ENCODE results near the gene RNF113B.

Gene RNF113B

DNA sequence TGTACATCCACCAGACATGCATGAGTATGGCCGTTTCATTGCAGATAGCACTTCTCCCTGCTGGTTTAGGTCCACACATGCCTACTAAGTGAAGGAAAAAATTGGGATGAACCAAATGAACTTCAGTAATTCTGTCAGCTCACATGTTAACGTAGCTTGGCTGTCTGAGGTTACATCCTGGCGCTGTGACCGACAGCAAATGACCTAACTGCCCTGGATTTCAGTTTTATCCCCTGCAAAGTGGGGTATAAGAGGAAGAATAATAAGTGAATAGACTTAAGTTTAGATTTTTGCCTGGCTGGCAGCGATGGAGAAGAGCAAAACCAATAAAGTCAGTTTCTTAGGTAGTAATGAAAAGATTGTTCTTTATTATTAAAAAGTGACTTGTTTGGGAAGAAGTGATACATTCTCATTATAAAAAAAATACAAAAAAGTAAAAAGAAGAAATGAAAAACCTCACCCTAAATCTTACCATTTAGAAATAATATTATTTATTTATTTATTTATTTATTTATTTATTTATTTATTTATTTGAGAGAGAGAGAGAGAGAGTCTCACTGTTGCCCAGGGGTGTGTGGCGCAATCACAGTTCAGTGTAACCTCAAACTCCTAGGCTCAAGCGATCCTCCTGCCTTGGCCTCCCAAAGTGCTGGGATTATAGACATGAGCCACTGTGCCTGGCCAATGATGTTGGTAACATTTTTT is 4.2 kb upstream of the RNF113B start:
- Histone ChIP-seq H3K27ac (no peak overlapping the region), H3K4me3 (no peak overlapping the region)

DNA sequence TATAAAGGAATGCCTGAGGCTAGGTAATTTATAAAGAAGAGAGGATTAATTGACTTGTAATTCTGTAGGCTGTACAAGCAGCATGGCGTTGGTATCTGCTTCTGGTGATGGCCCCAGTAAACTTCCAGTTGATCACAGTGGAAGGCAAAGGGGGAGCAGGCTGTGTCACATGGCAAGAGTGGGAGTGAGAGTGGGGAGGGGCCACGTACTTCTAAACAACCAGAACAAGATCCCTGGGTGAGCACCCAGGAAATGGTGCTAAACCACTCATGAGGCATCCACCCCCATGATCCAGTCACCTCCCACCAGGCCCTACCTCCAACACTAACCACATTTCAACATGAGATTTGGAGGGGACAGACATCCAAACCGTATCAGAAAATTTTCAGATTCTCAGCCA is 3.0 kb upstream of the RNF113B start:
- no peak overlapping the region for H3K4me3 ChIP-seq
- H3K27ac ChIP-seq, result no peak overlapping the region

DNA sequence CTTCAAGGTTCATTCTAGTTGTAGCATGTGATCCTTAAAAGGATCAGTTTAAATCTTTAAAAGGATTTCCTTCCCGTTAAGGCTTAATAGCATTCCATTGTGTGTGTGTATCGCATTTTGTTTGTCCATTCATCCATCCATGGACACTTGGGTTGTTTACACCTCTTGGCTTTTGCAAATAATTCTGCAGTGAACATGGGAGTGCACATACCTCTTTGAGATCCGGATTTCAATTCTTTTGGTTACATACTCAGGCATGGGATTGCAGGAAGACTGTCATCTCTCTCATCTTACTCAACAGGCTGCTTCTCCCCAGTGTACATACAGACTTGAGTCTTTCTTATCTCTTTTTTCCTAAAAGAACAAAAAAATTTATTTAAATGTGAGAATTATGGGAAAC is 1.2 kb downstream of the RNF113B start:
- Histone ChIP-seq H3K4me3 (no peak overlapping the region), H3K27ac (no peak overlapping the region)

GRCh38 chr13:98175043-98175442 is 2.0 kb downstream of the RNF113B start:
- Histone ChIP-seq H3K4me3 (no peak overlapping the region), H3K27ac (peak overlapping the region in 4 of 21 experiments; percentile 56 to 83 (median 68))

GRCh38 chr13:98174307-98174706 is 2.8 kb downstream of the RNF113B start:
- no peak overlapping the region for H3K4me3 ChIP-seq
- H3K27ac ChIP-seq, result peak overlapping the region in 8 of 21 experiments; percentile 4 to 83 (median 40)

DNA sequence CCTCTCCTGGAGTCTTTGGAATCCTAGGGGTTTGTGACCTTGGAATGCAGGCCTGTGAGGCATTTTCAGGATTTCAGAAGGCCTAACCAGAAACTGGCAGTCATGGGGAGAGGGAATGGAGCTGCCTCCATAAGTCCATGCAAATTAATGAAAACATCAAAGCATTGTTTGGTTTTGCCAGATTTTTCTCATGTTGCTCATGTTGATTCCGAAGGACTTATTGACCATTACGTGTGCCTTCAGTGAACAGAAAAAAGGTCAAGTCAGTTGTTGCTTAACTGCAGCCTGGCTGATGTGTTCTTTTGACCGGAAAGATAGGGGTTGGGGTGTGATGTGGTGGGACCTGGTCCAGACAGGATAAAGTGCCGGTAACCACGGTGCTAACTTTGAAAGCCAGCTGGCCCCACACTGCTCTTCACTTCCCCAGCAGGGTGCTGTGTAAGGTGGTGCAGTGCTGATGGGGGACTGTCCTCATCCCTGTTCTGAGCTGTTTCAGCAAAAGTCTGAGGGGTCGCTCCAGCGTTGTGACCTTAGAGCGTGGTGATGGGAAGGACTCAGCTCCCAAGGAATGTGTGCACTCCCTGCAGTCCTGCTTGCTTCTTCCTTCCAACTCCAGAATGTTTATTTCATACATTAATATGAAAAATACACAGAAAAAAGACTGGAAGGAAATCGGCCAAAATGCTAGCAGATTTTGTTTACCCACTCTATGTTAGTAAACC is 3.5 kb downstream of the RNF113B start:
- H3K27ac ChIP-seq, result peak overlapping the region in 11 of 21 experiments; percentile 4 to 83 (median 56)
- H3K4me3 ChIP-seq, result no peak overlapping the region

- peak overlapping the region in 14 of 21 experiments; percentile 28 to 83 (median 56) for H3K27ac ChIP-seq
- no peak overlapping the region for H3K4me3 ChIP-seq
These were observed 4.3 kb downstream of the RNF113B start for GRCh38 chr13:98172590-98173422.

GRCh38 chr13:98171900-98172589 is 5.0 kb downstream of the RNF113B start:
- Histone ChIP-seq H3K4me3 (no peak overlapping the region), H3K27ac (peak overlapping the region in 16 of 21 experiments; percentile 8 to 83 (median 54))

DNA sequence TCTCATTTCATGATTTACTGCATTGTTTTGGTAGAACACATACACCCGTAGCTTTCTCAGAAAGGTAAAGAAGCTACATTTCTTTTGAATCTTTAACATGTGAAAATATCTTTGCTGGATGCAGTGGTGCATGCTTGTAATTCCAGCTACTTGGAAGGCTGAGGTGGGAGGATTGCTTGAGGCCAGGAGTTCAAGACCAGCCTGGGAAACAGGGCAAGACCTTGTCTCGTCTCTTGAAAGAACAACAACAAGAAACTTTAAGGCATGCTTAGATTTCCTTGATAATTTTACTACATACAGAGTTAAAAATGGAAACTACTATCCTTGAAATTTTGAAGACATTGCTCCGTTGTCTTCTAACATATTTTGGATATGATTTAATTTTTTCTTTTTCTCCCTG is 7.7 kb downstream of the RNF113B start:
- Histone ChIP-seq H3K4me3 (no peak overlapping the region), H3K27ac (no peak overlapping the region)

DNA sequence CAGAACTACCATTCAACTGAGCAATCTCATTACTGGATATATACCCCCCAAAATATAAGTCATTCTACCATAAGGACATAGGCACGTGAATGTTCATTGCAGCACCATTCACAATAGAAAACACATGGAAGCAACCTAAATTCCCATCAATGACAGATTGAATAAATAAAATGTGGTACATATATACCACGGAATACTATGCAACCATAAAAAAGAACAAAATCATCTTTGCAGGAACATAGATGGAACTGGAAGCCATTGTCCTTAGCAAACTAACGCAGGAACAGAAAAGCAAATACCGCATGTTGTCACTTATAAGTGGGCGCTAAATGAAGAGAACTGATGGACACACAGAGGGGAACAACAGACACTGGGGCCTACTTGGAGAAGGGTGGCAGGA is 14.1 kb downstream of the RNF113B start:
- H3K27ac ChIP-seq, result no peak overlapping the region
- H3K4me3 ChIP-seq, result no peak overlapping the region

GRCh38 chr13:98158172-98158899 is 18.7 kb downstream of the RNF113B start:
- Histone ChIP-seq H3K27ac (no peak overlapping the region), H3K4me3 (no peak overlapping the region)

GRCh38 chr13:98157609-98158008 is 19.5 kb downstream of the RNF113B start:
- Histone ChIP-seq H3K4me3 (no peak overlapping the region), H3K27ac (no peak overlapping the region)

DNA sequence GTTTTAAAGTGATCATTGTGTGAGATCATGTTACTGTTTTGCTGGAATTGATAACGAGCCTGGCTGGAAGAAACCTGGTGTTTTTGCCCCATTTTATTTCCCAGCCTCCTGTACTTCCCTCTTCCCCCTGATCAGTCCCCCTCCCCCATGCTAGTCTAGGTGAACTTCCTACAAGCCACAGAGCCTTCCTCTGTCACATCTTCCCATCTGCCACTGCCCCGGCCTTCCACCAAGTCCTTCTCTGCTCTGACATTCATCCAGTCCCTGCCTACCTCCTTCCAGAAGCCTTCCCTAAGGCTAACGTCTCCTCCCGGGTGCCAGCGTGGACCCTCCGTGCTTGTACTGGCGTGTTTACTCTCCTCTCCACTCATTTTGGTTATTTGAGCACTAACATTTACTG is 19.9 kb downstream of the RNF113B start:
- no peak overlapping the region for H3K27ac ChIP-seq

DNA sequence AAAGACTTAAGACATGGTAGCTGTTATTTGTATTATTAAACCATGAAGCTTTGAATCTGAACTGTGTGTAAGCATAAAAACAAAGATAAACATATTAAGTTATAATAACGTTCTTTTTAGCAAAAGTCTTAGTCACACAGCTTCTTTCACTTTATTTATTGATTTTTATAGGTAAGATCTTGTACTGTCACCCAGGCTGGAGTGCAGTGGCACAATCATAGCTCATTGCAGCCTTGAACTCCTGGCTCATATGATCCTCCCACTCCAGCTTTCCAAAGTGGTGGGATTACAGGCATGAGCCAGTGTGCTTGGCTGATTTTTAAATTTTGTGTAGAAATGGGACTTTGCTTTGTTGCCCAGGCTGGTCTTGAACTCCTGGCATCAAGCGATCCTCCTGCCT is 20.8 kb downstream of the RNF113B start:
- Histone ChIP-seq H3K27ac (no peak overlapping the region), H3K4me3 (no peak overlapping the region)

More for the DNA sequence above, 19.9 kb downstream of the RNF113B start:
- no peak overlapping the region for H3K4me3 ChIP-seq

DNA sequence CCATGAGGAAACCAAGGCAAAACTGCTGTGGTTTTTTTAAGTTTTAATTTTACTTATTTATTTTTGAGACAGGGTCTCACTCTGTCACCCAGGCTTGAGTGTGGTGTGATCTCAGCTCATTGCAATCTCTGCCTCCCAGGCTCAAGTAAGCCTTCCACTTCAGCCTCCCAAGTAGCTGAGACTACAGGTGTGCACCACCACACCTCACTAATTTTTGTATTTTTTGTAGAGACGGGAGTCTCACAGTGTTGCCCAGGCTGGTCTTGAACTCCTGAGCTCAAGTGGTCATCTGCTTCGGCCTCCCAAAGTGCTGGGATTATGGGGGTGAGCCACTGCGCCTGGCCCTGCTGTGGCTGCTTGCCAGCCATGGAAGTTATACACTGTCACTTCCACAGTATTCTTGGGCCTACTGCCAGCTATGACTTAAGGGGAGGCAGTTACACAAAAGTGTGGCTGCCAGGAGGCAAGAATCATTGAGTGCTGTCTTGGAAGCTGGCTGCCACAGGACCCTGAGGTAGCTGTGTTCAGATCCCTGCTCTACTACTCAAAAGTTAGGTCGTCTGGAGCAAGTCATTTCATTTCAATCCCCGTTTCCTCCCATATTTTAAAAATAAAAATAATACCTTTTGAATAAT is 21.5 kb downstream of the RNF113B start:
- Histone ChIP-seq H3K27ac (no peak overlapping the region), H3K4me3 (no peak overlapping the region)

- no peak overlapping the region for H3K27ac ChIP-seq
- H3K4me3 ChIP-seq, result no peak overlapping the region
These were observed 26.1 kb downstream of the RNF113B start for GRCh38 chr13:98150832-98151479.

DNA sequence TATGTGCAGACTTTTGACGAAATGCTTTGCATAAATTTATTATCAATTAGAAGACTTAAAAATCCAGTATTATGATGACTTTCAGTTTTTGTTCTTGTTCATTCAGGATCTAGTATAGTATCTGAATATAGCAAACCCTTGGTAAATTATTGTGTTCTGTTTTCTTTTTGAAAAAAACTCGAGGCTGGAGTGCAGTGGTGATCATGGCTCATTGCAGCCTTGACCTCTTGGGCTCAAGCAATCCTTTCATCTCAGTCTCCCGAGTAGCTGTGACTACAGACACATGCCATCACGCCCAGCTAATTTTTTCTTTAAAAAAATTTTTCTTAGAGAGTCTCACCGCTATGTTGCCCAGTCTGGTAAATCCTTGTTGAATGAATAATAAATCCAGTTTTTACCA is 29.5 kb downstream of the RNF113B start:
- no peak overlapping the region for H3K27ac ChIP-seq

DNA sequence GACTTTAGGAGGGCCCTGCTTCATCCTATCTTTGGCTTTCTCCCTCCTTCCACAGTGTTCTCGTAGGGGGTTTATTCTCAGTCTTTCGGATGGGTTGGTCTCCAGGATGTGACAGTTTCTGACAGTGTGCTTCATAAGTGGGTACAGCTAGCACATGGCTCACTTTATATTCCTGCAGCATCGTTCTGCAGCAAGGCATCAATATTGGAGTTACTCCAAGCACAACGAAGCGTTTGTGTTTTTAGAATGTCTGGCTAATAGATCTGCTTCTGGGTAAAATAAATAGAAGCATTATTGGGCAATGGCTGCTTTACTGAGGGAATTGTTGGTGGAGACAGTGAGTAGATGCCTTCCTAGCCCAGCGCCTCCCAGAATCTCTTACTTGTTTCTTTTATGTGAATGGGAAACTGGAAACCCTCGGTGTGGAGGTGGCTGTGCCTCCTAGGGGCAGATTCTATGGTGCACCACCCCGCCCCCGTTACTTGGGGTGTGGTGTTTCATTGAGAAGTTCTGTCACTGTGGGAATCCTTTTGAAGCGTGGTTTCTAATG is 32.2 kb downstream of the RNF113B start:
- peak overlapping the region in 5 of 7 experiments; percentile 50 to 75 (median 69) for H3K4me3 ChIP-seq
- peak overlapping the region in 11 of 21 experiments; percentile 24 to 92 (median 79) for H3K27ac ChIP-seq

More for the DNA sequence above, 29.5 kb downstream of the RNF113B start:
- no peak overlapping the region for H3K4me3 ChIP-seq

All from skin epidermis (tissue), 12 donors.